Stimulated activated CD4-positive, alpha-beta T cell treated with anti-CD3 and anti-CD28 coated beads, TNF-alpha, amount 100 ng/mL, for 4 hours (primary cell): Measurements from ENCODE around the gene SSX3.
"Not testable (repeated sequence)": the region's sequence is repeated elsewhere in the genome, so short reads cannot be mapped to it uniquely, and the experiment has no call there.

ENCODE experiments used
- DNase-seq, 3 experiments: peaks; one replicate each; pipeline ENCODE4 v3.0.0-alpha.2; 2020; ENCODE audit warnings: low read depth in 3 of 3

The SSX3 gene

GRCh38 chrX:48356315-48357094 is at the start of gene SSX3:
Gene SSX3 (minus strand): TSS chrX:48356703. CDS start chrX:48355249, 1,454 bp downstream.
- DNase-seq = not testable (repeated sequence)

GRCh38 chrX:48397825-48398224 is 41.3 kb upstream of the SSX3 start:
- not testable (repeated sequence) for DNase-seq

GRCh38 chrX:48396931-48397330 is 40.4 kb upstream of the SSX3 start:
- not testable (repeated sequence) for DNase-seq

- DNase-seq = not testable (repeated sequence)
Measured at GRCh38 chrX:48383239-48383638, 26.7 kb upstream of the SSX3 start, which contains the start of gene SSX4. Gene SSX4 (plus strand): TSS chrX:48383539. CDS start chrX:48384054, 515 bp downstream.

GRCh38 chrX:48370408-48370807 is 13.9 kb upstream of the SSX3 start:
- DNase-seq = not testable (repeated sequence)

- not testable (repeated sequence) for DNase-seq
Measured at GRCh38 chrX:48367717-48368408, 11.4 kb upstream of the SSX3 start.

- not testable (repeated sequence) for DNase-seq
Measured at GRCh38 chrX:48359281-48359680, 2.8 kb upstream of the SSX3 start.

GRCh38 chrX:48357681-48358080 is 1.2 kb upstream of the SSX3 start:
- no peak for DNase-seq

GRCh38 chrX:48346059-48346458 is 10.4 kb downstream of the SSX3 start:
- DNase-seq = not testable (repeated sequence)

- DNase-seq = not testable (repeated sequence)
Measured at GRCh38 chrX:48313996-48314395, 42.5 kb downstream of the SSX3 start.

GRCh38 chrX:48306175-48306574 is 50.3 kb downstream of the SSX3 start:
- no peak for DNase-seq
